CD4-positive, alpha-beta T cell (primary cell): ENCODE results near the gene INPP5A. TPM values are rescaled to one million over a fixed set of nuclear protein-coding genes. Genes with fewer than 3 reads are reported as not detected.

Experiments used
- ATAC-seq: fragments of 200-7000 bp; cut with Tn5 transposase; one replicate; pipeline ENCODE4 v1.10.0; 2022; ENCODE audit warnings: mild to moderate bottlenecking; ENCODE audit not compliant: poor library complexity
- CTCF ChIA-PET: fragments of 350-600 bp; sonication (Branson Sonifier 250); formaldehyde crosslinking; loops from one replicate; lab custom pipeline; 2021; ENCODE audit warnings: antibody characterized with exemption, inconsistent platforms; lab: Charles Lee
- POLR2A ChIA-PET: fragments of 350-600 bp; sonication (Branson Sonifier 250); formaldehyde crosslinking; loops from one replicate; lab custom pipeline; 2021; ENCODE audit warnings: antibody characterized with exemption, inconsistent platforms; lab: Charles Lee
- DNase-seq, 14 experiments: peaks; one replicate each; pipeline ENCODE4 v3.0.0-alpha.2; 2013 to 2020; ENCODE audit warnings: mixed read lengths in 2 of 14
- H3K27ac ChIP-seq, 2 donors: one replicate each; pipeline versions ENCODE4 v1.5.1 to v1.7.0; 2013; ENCODE audit warnings: low read length in 2 of 2, low read depth in 1 of 2, mild to moderate bottlenecking in 1 of 2
- H3K27me3 ChIP-seq, 2 experiments: 1 replicate in 1 of 2; 2 replicates in 1 of 2; pipeline versions ENCODE4 v1.6.1 to v1.7.0; 2013; ENCODE audit warnings: low read length in 2 of 2, control low read depth in 1 of 2, mild to moderate bottlenecking in 1 of 2, moderate library complexity in 1 of 2; ENCODE audit not compliant: insufficient read depth in 2 of 2, control insufficient read depth in 1 of 2
- H3K36me3 ChIP-seq: one replicate; pipeline ENCODE4 v1.6.1; 2013; ENCODE audit warnings: low read length, control low read depth; ENCODE audit not compliant: insufficient read depth
- H3K4me1 ChIP-seq: one replicate; pipeline ENCODE4 v1.6.1; 2013; ENCODE audit warnings: low read length, control low read depth; ENCODE audit not compliant: insufficient read depth
- H3K4me3 ChIP-seq: one replicate; pipeline ENCODE4 v1.5.1; 2013; ENCODE audit warnings: mild to moderate bottlenecking, low read length, moderate library complexity
- H3K9me3 ChIP-seq, 2 experiments: 1 replicate in 1 of 2; 2 replicates in 1 of 2; pipeline versions ENCODE4 v1.6.1 to v1.7.0; 2013; ENCODE audit warnings: low read length in 2 of 2, mild to moderate bottlenecking in 2 of 2, control low read depth in 1 of 2, moderate library complexity in 1 of 2; ENCODE audit not compliant: control insufficient read depth in 1 of 2, insufficient read depth in 1 of 2
- H3K27ac Mint-ChIP-seq: one replicate; pipeline ENCODE4 v1.8.0; 2020; ENCODE audit warnings: mixed read lengths
- H3K27me3 Mint-ChIP-seq: one replicate; pipeline ENCODE4 v1.8.0; 2021; ENCODE audit warnings: mixed read lengths
- H3K36me3 Mint-ChIP-seq: one replicate; pipeline ENCODE4 v1.8.0; 2021; ENCODE audit warnings: low read depth, mixed read lengths
- H3K4me1 Mint-ChIP-seq: one replicate; pipeline ENCODE4 v1.8.0; 2021; ENCODE audit warnings: low read depth, mixed read lengths
- H3K4me3 Mint-ChIP-seq: one replicate; pipeline ENCODE4 v1.8.0; 2020; ENCODE audit warnings: mild to moderate bottlenecking, mixed read lengths
- H3K9me3 Mint-ChIP-seq: one replicate; pipeline ENCODE4 v1.8.0; 2020; ENCODE audit warnings: mixed read lengths
- intact Hi-C, 2 experiments: fragments of 100-400 bp; cut with DNase I in 1 of 2; cut with micrococcal nuclease in 1 of 2; formaldehyde crosslinking; loops; one replicate each; pipeline versions ENCODE4 v1.15.1 to v1.9.0; 2023 to 2025; cut with DNase I, micrococcal nuclease
- total RNA-seq, 174 experiments: library from RNA in 2 of 174; stranded (reverse) in 2 of 174; gene quantifications; one replicate each; pipeline ENCODE4 v1.2.3 and lab custom pipeline; 2021 to 2026
- TF ChIP-seq, protein P1 (sequence below): fragments of 200-600 bp; IDR thresholded peaks from one replicate; pipeline ENCODE4 v1.8.0; 2022; ENCODE audit warnings: antibody characterized with exemption, mild to moderate bottlenecking

INPP5A gene
- total RNA-seq, 2 experiments from 2014 or later = 22.0 to 24.8 TPM

DNA sequence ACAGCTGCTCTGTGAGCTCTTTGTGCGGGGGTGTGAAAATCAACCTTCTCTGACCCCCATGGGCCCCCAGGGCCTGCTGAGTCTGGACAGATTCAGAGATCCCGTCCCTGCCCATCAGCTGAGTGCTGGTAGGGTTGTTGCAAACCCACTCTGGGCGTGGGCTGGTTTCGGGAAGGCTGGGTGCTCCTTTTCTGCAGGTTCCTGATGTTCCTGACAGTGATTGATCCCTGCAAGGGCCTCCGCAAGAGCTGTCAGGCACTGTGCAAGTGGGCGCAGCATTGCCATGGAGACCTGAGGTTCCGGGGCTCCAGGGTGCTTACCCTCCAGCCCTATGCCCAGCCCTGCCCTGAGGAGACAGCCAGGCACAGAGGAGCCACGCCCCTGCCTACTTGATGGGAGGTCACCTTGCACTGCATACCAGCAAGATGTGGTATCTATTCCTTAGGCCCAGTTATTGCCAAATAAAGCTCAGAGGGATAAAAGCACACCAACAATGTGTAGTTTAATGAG lies 44.3 kb upstream of the INPP5A start:
- TF ChIP-seq, protein P1, sequence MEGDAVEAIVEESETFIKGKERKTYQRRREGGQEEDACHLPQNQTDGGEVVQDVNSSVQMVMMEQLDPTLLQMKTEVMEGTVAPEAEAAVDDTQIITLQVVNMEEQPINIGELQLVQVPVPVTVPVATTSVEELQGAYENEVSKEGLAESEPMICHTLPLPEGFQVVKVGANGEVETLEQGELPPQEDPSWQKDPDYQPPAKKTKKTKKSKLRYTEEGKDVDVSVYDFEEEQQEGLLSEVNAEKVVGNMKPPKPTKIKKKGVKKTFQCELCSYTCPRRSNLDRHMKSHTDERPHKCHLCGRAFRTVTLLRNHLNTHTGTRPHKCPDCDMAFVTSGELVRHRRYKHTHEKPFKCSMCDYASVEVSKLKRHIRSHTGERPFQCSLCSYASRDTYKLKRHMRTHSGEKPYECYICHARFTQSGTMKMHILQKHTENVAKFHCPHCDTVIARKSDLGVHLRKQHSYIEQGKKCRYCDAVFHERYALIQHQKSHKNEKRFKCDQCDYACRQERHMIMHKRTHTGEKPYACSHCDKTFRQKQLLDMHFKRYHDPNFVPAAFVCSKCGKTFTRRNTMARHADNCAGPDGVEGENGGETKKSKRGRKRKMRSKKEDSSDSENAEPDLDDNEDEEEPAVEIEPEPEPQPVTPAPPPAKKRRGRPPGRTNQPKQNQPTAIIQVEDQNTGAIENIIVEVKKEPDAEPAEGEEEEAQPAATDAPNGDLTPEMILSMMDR = no peak
- ChIA-PET CTCF (no interaction called here), POLR2A (no interaction called here)
- intact Hi-C loops = no loop called here
- Histone ChIP-seq H3K9me3 (peaks cover 0 to 28% of the 10 kb centered on the region in 2 experiments), H3K27me3 (peaks cover 0 to 6% of the 10 kb centered on the region in 2 experiments), H3K27ac (no peak overlapping the region), H3K4me1 (no peaks in the 10 kb centered on the region), H3K4me3 (no peak overlapping the region), H3K36me3 (no peaks in the 10 kb centered on the region)
- no peaks in the 10 kb centered on the region for H3K4me1 Mint-ChIP-seq
- ATAC-seq = no peak
- no peaks in the 10 kb centered on the region for H3K36me3 Mint-ChIP-seq
- no peak overlapping the region for H3K27ac Mint-ChIP-seq
- no peaks in the 10 kb centered on the region for H3K9me3 Mint-ChIP-seq
- H3K27me3 Mint-ChIP-seq = no peaks in the 10 kb centered on the region
- DNase-seq = no peak
- H3K4me3 Mint-ChIP-seq = no peak overlapping the region

DNA sequence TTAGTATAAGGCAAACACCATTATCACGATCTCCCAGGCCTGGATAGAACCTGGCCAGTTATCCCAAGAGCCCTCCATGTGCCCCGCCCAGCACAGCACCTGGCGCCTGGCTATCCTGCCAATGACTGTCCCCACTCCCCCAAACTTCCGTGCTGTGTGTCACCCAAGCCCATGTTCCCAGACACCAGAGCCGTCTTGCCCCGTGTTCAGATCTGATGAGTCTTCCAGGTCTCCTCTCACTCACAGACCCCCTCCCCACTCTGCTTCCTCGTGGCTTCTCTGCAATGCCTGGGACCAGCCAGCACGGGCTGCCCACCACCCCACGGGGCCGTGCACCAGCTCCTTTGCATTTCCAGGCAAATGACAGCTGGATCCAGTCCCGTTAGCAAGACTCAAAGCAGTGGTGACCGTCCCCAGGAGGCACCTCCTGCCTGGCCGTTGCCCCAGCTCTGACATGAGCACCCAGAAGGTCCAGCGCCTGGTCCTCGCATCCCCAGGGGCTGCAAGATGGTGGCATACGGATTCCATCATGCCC lies 43.8 kb upstream of the INPP5A start:
- Histone ChIP-seq H3K36me3 (no peaks in the 10 kb centered on the region), H3K4me3 (no peak overlapping the region), H3K27ac (no peak overlapping the region), H3K27me3 (peaks cover 0 to 6% of the 10 kb centered on the region in 2 experiments), H3K9me3 (peaks cover 0 to 26% of the 10 kb centered on the region in 2 experiments), H3K4me1 (no peaks in the 10 kb centered on the region)
- TF ChIP-seq, protein P1 = no peak
- no peak for ATAC-seq
- no peaks in the 10 kb centered on the region for H3K4me1 Mint-ChIP-seq
- H3K36me3 Mint-ChIP-seq = no peaks in the 10 kb centered on the region
- H3K4me3 Mint-ChIP-seq = no peak overlapping the region
- CTCF ChIA-PET = no interaction called here
- POLR2A ChIA-PET = no interaction called here
- no peaks in the 10 kb centered on the region for H3K27me3 Mint-ChIP-seq
- H3K27ac Mint-ChIP-seq = no peak overlapping the region
- no peak for DNase-seq
- intact Hi-C loops = no loop called here
- no peaks in the 10 kb centered on the region for H3K9me3 Mint-ChIP-seq

DNA sequence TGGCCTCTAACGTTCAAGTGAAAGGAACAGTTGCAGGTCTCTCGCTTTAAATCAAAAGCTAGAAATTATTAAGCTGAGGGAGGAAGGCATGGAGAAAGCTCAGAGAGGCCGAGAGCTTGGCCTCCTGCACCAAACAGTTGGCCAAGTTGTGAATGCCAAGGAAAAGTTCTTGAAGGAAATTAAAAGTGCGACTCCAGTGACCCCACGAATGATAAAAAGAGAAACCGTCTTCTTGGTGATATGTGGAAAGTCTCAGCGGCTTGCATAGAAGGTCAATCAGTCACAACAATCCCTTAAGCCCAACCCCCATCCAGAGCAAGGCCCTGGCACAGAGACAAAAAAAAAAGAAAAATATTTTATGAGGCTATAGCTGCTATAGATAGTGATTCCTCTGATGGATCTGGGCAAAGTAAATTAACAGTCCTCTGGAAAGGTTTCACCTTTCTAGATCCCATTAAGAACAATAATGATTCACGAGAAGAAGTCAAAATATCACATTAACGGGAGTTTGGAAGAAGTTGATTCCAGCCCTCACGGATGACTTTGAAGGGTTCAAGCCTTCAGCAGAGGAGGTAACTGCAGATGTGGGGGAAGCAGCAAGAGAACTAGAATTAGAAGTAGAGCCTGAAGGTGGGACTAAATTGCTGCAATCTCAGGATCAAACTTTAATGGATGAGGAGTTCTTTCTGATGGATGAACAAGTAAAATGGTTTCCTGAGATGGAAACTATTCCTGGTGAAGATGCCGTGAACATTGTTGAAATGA lies 42.5 kb upstream of the INPP5A start:
- ChIA-PET POLR2A (no interaction called here), CTCF (no interaction called here)
- intact Hi-C loops = no loop called here
- no peak overlapping the region for H3K27ac ChIP-seq
- Mint-ChIP-seq H3K36me3 (no peaks in the 10 kb centered on the region), H3K27ac (no peak overlapping the region), H3K9me3 (no peaks in the 10 kb centered on the region), H3K4me3 (no peak overlapping the region), H3K27me3 (no peaks in the 10 kb centered on the region), H3K4me1 (no peaks in the 10 kb centered on the region)
- H3K27me3 ChIP-seq = peaks cover 0 to 6% of the 10 kb centered on the region in 2 experiments
- TF ChIP-seq, protein P1 = no peak
- ATAC-seq (no peak), DNase-seq (no peak)
- peaks cover 0 to 16% of the 10 kb centered on the region in 2 experiments for H3K9me3 ChIP-seq
- no peak overlapping the region for H3K4me3 ChIP-seq
- H3K36me3 ChIP-seq = no peaks in the 10 kb centered on the region
- H3K4me1 ChIP-seq = no peaks in the 10 kb centered on the region
